ENCODE data around the gene UGT2B10.
"Not testable (repeated sequence)": the region's sequence is repeated elsewhere in the genome, so short reads cannot be mapped to it uniquely, and the experiment has no call there.

UGT2B10 gene

DNA sequence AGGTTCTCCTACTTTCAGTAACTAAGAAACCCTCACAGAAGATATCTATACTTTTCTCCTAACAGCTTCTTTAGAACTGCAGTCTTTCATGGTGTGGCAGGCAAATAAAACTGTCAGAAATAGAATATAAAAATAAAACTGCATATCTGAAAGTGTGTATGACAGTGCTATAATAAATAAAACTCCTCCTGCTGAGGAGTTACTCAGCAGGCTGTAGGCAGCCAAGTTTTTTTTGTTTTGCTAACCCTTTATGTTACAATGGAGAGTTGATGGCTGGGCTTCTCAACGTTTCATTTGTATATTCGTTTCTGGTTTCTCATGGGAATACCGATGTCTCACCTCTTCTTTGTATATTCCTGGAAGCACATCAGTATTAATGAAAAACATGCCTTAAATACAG is 18.2 kb upstream of the UGT2B10 start:
- H3K4me1 ChIP-seq (ENCODE audit: low read length) = no peaks in the 10 kb centered on the region
- H3K79me2 ChIP-seq (ENCODE audit: low read length) = no peaks in the 10 kb centered on the region
- no peak overlapping the region for H3K9ac ChIP-seq (ENCODE audit: low read length)
- no peaks in the 10 kb centered on the region for H4K20me1 ChIP-seq (ENCODE audit: insufficient read depth, low read length)
- H3K4me2 ChIP-seq (ENCODE audit: low read length) = no peak overlapping the region
- no peak overlapping the region for H2AFZ ChIP-seq (ENCODE audit: low read depth, low read length)
- H3K9me3 ChIP-seq (ENCODE audit: insufficient read depth, low read length) = no peaks in the 10 kb centered on the region
- no peaks in the 10 kb centered on the region for H3K36me3 ChIP-seq (replicated peaks; ENCODE audit: low read depth, low read length)
- no peak overlapping the region for H3K27ac ChIP-seq (ENCODE audit: low read length)
- no peak overlapping the region for H3K4me3 ChIP-seq (ENCODE audit: low read length)
- H3K27me3 ChIP-seq (ENCODE audit: low read depth, low read length) = no peaks in the 10 kb centered on the region
- TF ChIP-seq, protein P1, sequence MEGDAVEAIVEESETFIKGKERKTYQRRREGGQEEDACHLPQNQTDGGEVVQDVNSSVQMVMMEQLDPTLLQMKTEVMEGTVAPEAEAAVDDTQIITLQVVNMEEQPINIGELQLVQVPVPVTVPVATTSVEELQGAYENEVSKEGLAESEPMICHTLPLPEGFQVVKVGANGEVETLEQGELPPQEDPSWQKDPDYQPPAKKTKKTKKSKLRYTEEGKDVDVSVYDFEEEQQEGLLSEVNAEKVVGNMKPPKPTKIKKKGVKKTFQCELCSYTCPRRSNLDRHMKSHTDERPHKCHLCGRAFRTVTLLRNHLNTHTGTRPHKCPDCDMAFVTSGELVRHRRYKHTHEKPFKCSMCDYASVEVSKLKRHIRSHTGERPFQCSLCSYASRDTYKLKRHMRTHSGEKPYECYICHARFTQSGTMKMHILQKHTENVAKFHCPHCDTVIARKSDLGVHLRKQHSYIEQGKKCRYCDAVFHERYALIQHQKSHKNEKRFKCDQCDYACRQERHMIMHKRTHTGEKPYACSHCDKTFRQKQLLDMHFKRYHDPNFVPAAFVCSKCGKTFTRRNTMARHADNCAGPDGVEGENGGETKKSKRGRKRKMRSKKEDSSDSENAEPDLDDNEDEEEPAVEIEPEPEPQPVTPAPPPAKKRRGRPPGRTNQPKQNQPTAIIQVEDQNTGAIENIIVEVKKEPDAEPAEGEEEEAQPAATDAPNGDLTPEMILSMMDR (IDR thresholded peaks at IDR 0.05; ENCODE audit: low read depth, low read length) = no peak
- TF ChIP-seq EZH2phosphoT487 (IDR thresholded peaks at IDR 0.05; ENCODE audit: low read depth) = no peak

- Histone ChIP-seq H3K27ac (ENCODE audit: low read length) (no peak overlapping the region), H3K79me2 (ENCODE audit: low read length) (no peaks in the 10 kb centered on the region), H3K27me3 (ENCODE audit: low read depth, low read length) (no peaks in the 10 kb centered on the region), H3K4me1 (ENCODE audit: low read length) (no peaks in the 10 kb centered on the region), H3K9ac (ENCODE audit: low read length) (no peak overlapping the region), H3K9me3 (ENCODE audit: insufficient read depth, low read length) (no peaks in the 10 kb centered on the region), H3K36me3 (replicated peaks; ENCODE audit: low read depth, low read length) (no peaks in the 10 kb centered on the region), H3K4me3 (ENCODE audit: low read length) (no peak overlapping the region), H4K20me1 (ENCODE audit: insufficient read depth, low read length) (no peaks in the 10 kb centered on the region), H3K4me2 (ENCODE audit: low read length) (no peak overlapping the region), H2AFZ (ENCODE audit: low read depth, low read length) (no peak overlapping the region)
- TF ChIP-seq EZH2phosphoT487 (IDR thresholded peaks at IDR 0.05; ENCODE audit: low read depth) = no peak
- TF ChIP-seq, protein P1 (IDR thresholded peaks at IDR 0.05; ENCODE audit: low read depth, low read length) = no peak
Observed at GRCh38 chr4:68803013-68803412, 12.8 kb upstream of the UGT2B10 start.

DNA sequence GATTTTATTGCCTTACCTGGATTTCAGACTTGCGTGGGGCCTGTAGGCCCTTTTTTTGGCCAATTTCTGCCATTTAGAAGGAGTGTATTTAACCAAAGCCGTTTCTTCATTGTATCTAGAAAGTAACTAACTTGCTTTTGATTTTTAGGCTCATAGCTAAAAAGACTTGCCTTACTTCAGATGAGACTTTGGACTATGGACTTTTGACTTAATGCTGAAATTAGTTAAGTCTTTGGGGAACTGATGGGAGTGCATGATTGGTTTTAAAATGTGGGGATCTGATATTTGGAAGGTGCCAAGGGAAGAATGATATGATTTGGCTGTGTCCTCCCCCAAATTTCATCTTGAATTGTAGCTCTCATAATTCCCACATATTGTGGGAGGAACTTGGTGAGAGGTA is 7.7 kb upstream of the UGT2B10 start:
- H3K27me3 ChIP-seq (ENCODE audit: low read depth, low read length) = no peaks in the 10 kb centered on the region
- H3K9me3 ChIP-seq (ENCODE audit: insufficient read depth, low read length) = no peaks in the 10 kb centered on the region
- no peak overlapping the region for H3K4me2 ChIP-seq (ENCODE audit: low read length)
- no peak overlapping the region for H3K27ac ChIP-seq (ENCODE audit: low read length)
- H2AFZ ChIP-seq (ENCODE audit: low read depth, low read length) = no peak overlapping the region
- no peak overlapping the region for H3K9ac ChIP-seq (ENCODE audit: low read length)
- H3K4me1 ChIP-seq (ENCODE audit: low read length) = peaks cover 6% of the 10 kb centered on the region
- H3K4me3 ChIP-seq (ENCODE audit: low read length) = no peak overlapping the region
- no peaks in the 10 kb centered on the region for H4K20me1 ChIP-seq (ENCODE audit: insufficient read depth, low read length)
- H3K79me2 ChIP-seq (ENCODE audit: low read length) = no peaks in the 10 kb centered on the region
- H3K36me3 ChIP-seq (replicated peaks; ENCODE audit: low read depth, low read length) = no peaks in the 10 kb centered on the region
- TF ChIP-seq EZH2phosphoT487 (IDR thresholded peaks at IDR 0.05; ENCODE audit: low read depth) = no peak
- TF ChIP-seq, protein P1 (IDR thresholded peaks at IDR 0.05; ENCODE audit: low read depth, low read length) = no peak

DNA sequence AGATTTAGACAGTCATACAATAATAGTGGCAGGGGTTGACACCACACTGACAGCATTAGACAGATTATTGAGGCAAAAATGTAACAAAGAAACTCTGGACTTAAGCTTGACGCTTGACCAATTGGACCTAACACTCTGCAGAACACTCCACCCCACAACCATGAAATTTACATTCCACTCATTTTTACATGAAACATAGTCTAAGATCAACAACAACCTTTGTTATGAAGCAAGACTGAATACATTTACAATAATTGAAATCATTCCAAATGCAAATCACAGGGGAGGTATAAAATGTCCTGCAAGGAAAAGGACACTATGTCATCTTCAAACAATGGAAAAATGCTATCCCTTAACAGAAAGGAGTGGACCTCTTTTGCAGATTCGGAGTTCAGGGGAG is 4.9 kb upstream of the UGT2B10 start:
- peaks cover 6% of the 10 kb centered on the region for H3K4me1 ChIP-seq (ENCODE audit: low read length)
- no peak overlapping the region for H3K27ac ChIP-seq (ENCODE audit: low read length)
- H2AFZ ChIP-seq (ENCODE audit: low read depth, low read length) = no peak overlapping the region
- no peaks in the 10 kb centered on the region for H3K36me3 ChIP-seq (replicated peaks; ENCODE audit: low read depth, low read length)
- H3K27me3 ChIP-seq (ENCODE audit: low read depth, low read length) = no peaks in the 10 kb centered on the region
- no peak overlapping the region for H3K4me3 ChIP-seq (ENCODE audit: low read length)
- H3K4me2 ChIP-seq (ENCODE audit: low read length) = no peak overlapping the region
- no peaks in the 10 kb centered on the region for H3K9me3 ChIP-seq (ENCODE audit: insufficient read depth, low read length)
- no peak for TF ChIP-seq EZH2phosphoT487 (IDR thresholded peaks at IDR 0.05; ENCODE audit: low read depth)
- TF ChIP-seq, protein P1 (IDR thresholded peaks at IDR 0.05; ENCODE audit: low read depth, low read length) = no peak
- no peaks in the 10 kb centered on the region for H4K20me1 ChIP-seq (ENCODE audit: insufficient read depth, low read length)
- no peaks in the 10 kb centered on the region for H3K79me2 ChIP-seq (ENCODE audit: low read length)
- H3K9ac ChIP-seq (ENCODE audit: low read length) = no peak overlapping the region

- not testable (repeated sequence) for H3K27me3 ChIP-seq (ENCODE audit: low read depth, low read length); H3K27ac ChIP-seq (ENCODE audit: low read length); H4K20me1 ChIP-seq (ENCODE audit: insufficient read depth, low read length); H3K4me3 ChIP-seq (ENCODE audit: low read length); H3K36me3 ChIP-seq (replicated peaks; ENCODE audit: low read depth, low read length); H3K9me3 ChIP-seq (ENCODE audit: insufficient read depth, low read length); H3K4me1 ChIP-seq (ENCODE audit: low read length); H2AFZ ChIP-seq (ENCODE audit: low read depth, low read length); H3K9ac ChIP-seq (ENCODE audit: low read length); H3K79me2 ChIP-seq (ENCODE audit: low read length); H3K4me2 ChIP-seq (ENCODE audit: low read length)
Observed at GRCh38 chr4:68816410-68817265, 844 bp downstream of the UGT2B10 start.
